Sigmoid colon (tissue), 4 donors: ENCODE results near the gene SMAP1.

ENCODE experiments used
- EP300 ChIP-seq, 4 donors: sonication (generic); formaldehyde crosslinking; IDR thresholded peaks; one replicate each; pipeline ENCODE4 v1.6.1; 2017; ENCODE audit warnings: antibody characterized with exemption in 4 of 4
- POLR2A ChIP-seq, 2 donors: fragments of 450-650 bp; IDR thresholded peaks; one replicate each; pipeline ENCODE4 v1.6.1; 2016; ENCODE audit warnings: antibody characterized with exemption in 2 of 2, mild to moderate bottlenecking in 2 of 2, moderate library complexity in 2 of 2
- POLR2AphosphoS5 ChIP-seq, 4 donors: sonication (generic); formaldehyde crosslinking; IDR thresholded peaks; one replicate each; pipeline ENCODE4 v1.6.1; 2017; ENCODE audit warnings: antibody characterized with exemption in 4 of 4
- TF ChIP-seq, protein P1 (sequence below), 4 experiments: fragments of 450-650 bp in 3 of 4; fragments of 200-600 bp in 1 of 4; IDR thresholded peaks; one replicate each; pipeline ENCODE4 v1.5.1; 2016 to 2019; ENCODE audit warnings: antibody characterized with exemption in 4 of 4, mild to moderate bottlenecking in 3 of 4, moderate library complexity in 2 of 4

DNA sequence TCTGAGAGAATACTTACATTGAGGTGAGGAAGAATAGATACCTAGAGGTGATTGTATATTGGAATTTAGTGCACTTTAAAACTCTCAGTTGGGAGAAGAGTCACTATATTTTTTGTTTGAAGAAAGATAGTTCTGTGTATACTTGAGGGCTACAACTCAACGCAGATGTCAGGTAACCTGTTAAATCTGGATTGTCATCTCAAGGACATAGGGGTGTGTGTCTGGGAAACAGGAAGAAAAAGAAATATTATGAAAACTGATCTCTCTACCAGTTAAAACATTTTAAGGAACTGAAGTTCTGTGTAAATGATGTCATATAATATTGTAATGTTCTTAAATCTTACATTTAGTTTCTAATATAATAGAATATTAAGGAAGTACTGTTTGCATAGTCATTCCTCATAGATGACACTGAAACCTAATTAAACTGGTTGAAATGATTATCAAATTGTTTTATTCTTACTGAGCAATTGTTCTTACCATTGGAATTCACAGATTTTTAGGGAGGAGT lies 86.2 kb downstream of the SMAP1 start:
- TF ChIP-seq EP300 (IDR thresholded peaks at IDR 0.05) (no peak), POLR2A (IDR thresholded peaks at IDR 0.05) (no peak), POLR2AphosphoS5 (IDR thresholded peaks at IDR 0.05) (no peak)
- TF ChIP-seq, protein P1, sequence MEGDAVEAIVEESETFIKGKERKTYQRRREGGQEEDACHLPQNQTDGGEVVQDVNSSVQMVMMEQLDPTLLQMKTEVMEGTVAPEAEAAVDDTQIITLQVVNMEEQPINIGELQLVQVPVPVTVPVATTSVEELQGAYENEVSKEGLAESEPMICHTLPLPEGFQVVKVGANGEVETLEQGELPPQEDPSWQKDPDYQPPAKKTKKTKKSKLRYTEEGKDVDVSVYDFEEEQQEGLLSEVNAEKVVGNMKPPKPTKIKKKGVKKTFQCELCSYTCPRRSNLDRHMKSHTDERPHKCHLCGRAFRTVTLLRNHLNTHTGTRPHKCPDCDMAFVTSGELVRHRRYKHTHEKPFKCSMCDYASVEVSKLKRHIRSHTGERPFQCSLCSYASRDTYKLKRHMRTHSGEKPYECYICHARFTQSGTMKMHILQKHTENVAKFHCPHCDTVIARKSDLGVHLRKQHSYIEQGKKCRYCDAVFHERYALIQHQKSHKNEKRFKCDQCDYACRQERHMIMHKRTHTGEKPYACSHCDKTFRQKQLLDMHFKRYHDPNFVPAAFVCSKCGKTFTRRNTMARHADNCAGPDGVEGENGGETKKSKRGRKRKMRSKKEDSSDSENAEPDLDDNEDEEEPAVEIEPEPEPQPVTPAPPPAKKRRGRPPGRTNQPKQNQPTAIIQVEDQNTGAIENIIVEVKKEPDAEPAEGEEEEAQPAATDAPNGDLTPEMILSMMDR (IDR thresholded peaks at IDR 0.05) = no peak
